ENCODE results near the gene MAP3K20.

MAP3K20 gene

DNA sequence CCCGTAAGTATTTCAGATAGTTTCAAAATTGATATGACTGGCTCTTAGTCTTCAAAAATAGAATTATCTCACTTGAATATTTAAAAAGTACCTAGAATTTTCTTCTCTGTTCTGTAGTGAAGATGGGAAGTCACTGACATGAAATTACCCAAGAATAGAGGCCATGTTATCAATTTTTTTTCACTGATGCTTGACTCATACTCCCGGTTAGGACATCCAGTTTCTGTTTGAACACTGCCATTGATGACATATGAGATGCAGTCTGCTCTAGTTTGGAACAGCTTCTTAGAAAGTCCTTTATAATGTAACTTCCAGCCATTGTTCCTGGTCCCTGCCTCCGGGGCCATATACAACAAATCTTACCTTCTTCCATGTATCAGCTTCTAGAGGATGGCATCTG, 26.0 kb downstream of the MAP3K20 start:
- no peak overlapping the region for H3K27ac ChIP-seq (ENCODE audit: low read length)
- H3K27me3 ChIP-seq (ENCODE audit: control insufficient read depth in 1 of 2, insufficient read depth in 2 of 2, low read length in 2 of 2): no peaks in the 10 kb centered on the region
- H3K9ac ChIP-seq (ENCODE audit: low read length in 2 of 2): no peak overlapping the region
- no peaks in the 10 kb centered on the region for H3K9me3 ChIP-seq (ENCODE audit: control insufficient read depth in 2 of 2, low read length in 2 of 2)
- H3K36me3 ChIP-seq (ENCODE audit: control insufficient read depth in 2 of 2, insufficient read depth in 2 of 2, low read length in 2 of 2): peaks cover 0 to 2% of the 10 kb centered on the region in 2 donors
- H3K4me1 ChIP-seq (ENCODE audit: control insufficient read depth, insufficient read depth, low read length): peaks cover 10% of the 10 kb centered on the region
- H3K4me3 ChIP-seq (ENCODE audit: low read length in 2 of 2): peak overlapping the region; percentile 3 to 9

GRCh38 chr2:173104156-173104555, 28.5 kb downstream of the MAP3K20 start:
- Histone ChIP-seq H3K27ac (ENCODE audit: low read length) (no peak overlapping the region), H3K4me3 (ENCODE audit: low read length in 2 of 2) (no peak overlapping the region), H3K9ac (ENCODE audit: low read length in 2 of 2) (no peak overlapping the region), H3K9me3 (ENCODE audit: control insufficient read depth in 2 of 2, low read length in 2 of 2) (no peaks in the 10 kb centered on the region), H3K36me3 (ENCODE audit: control insufficient read depth in 2 of 2, insufficient read depth in 2 of 2, low read length in 2 of 2) (no peaks in the 10 kb centered on the region), H3K27me3 (ENCODE audit: control insufficient read depth in 1 of 2, insufficient read depth in 2 of 2, low read length in 2 of 2) (no peaks in the 10 kb centered on the region), H3K4me1 (ENCODE audit: control insufficient read depth, insufficient read depth, low read length) (peaks cover 11% of the 10 kb centered on the region)

DNA sequence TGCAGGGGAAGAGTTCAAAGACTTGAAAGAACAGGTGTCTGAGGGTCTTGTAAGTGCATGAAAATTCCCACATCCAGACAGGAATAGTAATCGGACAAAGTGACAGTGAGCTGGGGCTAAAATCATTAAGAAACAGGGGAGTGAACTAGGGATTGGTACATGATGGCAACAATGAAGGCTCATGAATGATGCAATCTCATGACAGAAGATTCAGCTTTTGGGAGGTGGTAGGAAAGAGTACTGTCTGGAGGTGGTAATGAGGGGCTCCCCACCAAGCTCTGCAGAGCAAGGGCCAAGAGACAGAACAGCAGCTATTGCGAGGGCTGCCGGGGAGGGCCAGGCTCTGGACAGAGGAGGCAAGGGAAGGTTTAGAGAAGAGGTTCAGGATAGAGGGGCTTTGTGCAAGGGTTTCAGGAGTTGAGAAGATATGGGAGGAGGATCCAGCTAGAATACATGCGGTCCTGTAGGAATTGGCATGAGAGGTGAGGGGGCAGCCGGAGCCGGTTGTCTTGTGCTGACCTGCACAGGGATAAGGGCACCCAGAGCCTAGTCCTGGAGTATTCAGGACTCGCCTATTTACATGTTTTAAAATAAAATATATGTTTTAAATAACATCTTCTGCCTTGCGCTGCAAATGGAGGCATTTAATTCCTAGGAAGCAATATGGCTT, 31.4 kb downstream of the MAP3K20 start:
- no peaks in the 10 kb centered on the region for H3K36me3 ChIP-seq (ENCODE audit: control insufficient read depth in 2 of 2, insufficient read depth in 2 of 2, low read length in 2 of 2)
- no peak overlapping the region for H3K4me3 ChIP-seq (ENCODE audit: low read length in 2 of 2)
- H3K27ac ChIP-seq (ENCODE audit: low read length): peak overlapping the region; percentile 19
- H3K9me3 ChIP-seq (ENCODE audit: control insufficient read depth in 2 of 2, low read length in 2 of 2): no peaks in the 10 kb centered on the region
- no peaks in the 10 kb centered on the region for H3K27me3 ChIP-seq (ENCODE audit: control insufficient read depth in 1 of 2, insufficient read depth in 2 of 2, low read length in 2 of 2)
- H3K4me1 ChIP-seq (ENCODE audit: control insufficient read depth, insufficient read depth, low read length): peaks cover 5% of the 10 kb centered on the region
- no peak overlapping the region for H3K9ac ChIP-seq (ENCODE audit: low read length in 2 of 2)

DNA sequence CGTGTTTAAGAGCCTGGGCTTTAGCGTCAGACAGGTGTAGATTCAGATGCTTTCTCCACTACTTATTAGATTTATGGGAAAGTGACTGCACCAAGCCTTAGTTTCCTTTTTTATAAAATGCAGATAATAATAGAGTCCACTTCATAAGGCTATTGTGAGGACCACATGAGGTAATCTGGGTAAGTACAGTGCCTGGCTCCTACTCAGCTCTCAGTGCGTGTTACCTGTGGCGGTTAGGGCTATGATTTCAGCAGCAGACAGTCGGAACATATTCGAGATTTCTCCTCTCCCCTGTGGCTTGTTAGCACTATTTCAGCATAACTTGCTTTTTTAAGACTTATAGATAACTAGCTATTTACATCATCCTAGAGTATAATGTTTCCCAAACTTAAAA, 32.0 kb downstream of the MAP3K20 start:
- Histone ChIP-seq H3K9me3 (ENCODE audit: control insufficient read depth in 2 of 2, low read length in 2 of 2) (no peaks in the 10 kb centered on the region), H3K27ac (ENCODE audit: low read length) (no peak overlapping the region), H3K4me3 (ENCODE audit: low read length in 2 of 2) (no peak overlapping the region), H3K4me1 (ENCODE audit: control insufficient read depth, insufficient read depth, low read length) (peaks cover 5% of the 10 kb centered on the region), H3K36me3 (ENCODE audit: control insufficient read depth in 2 of 2, insufficient read depth in 2 of 2, low read length in 2 of 2) (no peaks in the 10 kb centered on the region), H3K27me3 (ENCODE audit: control insufficient read depth in 1 of 2, insufficient read depth in 2 of 2, low read length in 2 of 2) (no peaks in the 10 kb centered on the region), H3K9ac (ENCODE audit: low read length in 2 of 2) (no peak overlapping the region)

DNA sequence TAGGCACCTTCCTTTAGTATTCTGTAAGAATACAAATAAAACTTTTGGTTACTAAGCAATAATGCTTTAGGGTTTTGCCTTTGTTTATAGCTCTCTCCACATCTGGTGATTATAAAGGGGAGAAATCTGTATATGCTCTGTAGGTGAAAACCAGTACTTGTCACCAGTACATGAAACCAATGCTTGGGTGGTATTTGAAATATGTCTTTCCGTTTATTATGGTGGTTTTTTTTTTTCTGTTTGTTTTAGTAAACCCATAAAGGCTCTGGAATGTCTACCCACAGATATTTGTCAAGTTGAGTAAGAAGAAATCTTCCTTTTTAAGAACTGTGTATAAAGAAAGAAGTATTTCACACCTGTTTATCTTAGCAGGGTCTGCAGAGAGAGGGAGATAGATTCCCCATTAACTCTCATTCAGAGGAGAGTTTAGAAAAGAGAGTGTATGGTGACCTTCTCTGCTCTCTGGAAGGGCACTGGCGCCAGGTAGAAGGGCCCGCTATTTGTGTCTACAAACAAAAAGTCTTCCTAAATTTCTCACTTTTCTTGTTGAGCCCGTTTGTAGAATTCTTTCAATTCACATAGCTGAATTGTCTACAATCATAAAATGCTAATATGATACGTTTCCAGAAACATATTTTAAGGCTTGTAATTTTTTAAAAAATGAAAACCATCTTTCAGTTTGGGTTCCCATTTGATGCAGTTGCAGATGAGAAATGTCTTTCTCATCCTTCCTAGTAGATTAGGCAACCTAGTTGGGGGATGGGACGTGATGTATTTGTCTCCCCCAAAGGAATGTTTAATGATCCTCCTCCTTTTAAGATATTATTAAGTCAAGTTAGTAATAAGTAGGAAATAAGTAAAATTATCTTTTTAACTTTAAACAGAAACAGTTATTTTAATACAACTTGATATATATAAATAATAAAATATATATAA, 33.9 kb downstream of the MAP3K20 start:
- Histone ChIP-seq H3K9me3 (ENCODE audit: control insufficient read depth in 2 of 2, low read length in 2 of 2) (no peaks in the 10 kb centered on the region), H3K4me3 (ENCODE audit: low read length in 2 of 2) (no peak overlapping the region), H3K9ac (ENCODE audit: low read length in 2 of 2) (peak overlapping the region in 1 of 2 donors; percentile 27), H3K36me3 (ENCODE audit: control insufficient read depth in 2 of 2, insufficient read depth in 2 of 2, low read length in 2 of 2) (no peaks in the 10 kb centered on the region), H3K27me3 (ENCODE audit: control insufficient read depth in 1 of 2, insufficient read depth in 2 of 2, low read length in 2 of 2) (no peaks in the 10 kb centered on the region), H3K4me1 (ENCODE audit: control insufficient read depth, insufficient read depth, low read length) (peaks cover 5% of the 10 kb centered on the region), H3K27ac (ENCODE audit: low read length) (peak overlapping the region; percentile 19)

GRCh38 chr2:173117678-173118077, 42.0 kb downstream of the MAP3K20 start:
- peaks cover 14% of the 10 kb centered on the region for H3K4me1 ChIP-seq (ENCODE audit: control insufficient read depth, insufficient read depth, low read length)
- no peak overlapping the region for H3K9ac ChIP-seq (ENCODE audit: low read length in 2 of 2)
- H3K27ac ChIP-seq (ENCODE audit: low read length): no peak overlapping the region
- no peaks in the 10 kb centered on the region for H3K9me3 ChIP-seq (ENCODE audit: control insufficient read depth in 2 of 2, low read length in 2 of 2)
- no peak overlapping the region for H3K4me3 ChIP-seq (ENCODE audit: low read length in 2 of 2)
- no peaks in the 10 kb centered on the region for H3K27me3 ChIP-seq (ENCODE audit: control insufficient read depth in 1 of 2, insufficient read depth in 2 of 2, low read length in 2 of 2)
- no peaks in the 10 kb centered on the region for H3K36me3 ChIP-seq (ENCODE audit: control insufficient read depth in 2 of 2, insufficient read depth in 2 of 2, low read length in 2 of 2)

- Histone ChIP-seq H3K27ac (ENCODE audit: low read length) (no peak overlapping the region), H3K4me3 (ENCODE audit: low read length in 2 of 2) (no peak overlapping the region), H3K4me1 (ENCODE audit: control insufficient read depth, insufficient read depth, low read length) (peaks cover 14% of the 10 kb centered on the region), H3K9me3 (ENCODE audit: control insufficient read depth in 2 of 2, low read length in 2 of 2) (no peaks in the 10 kb centered on the region), H3K9ac (ENCODE audit: low read length in 2 of 2) (no peak overlapping the region), H3K27me3 (ENCODE audit: control insufficient read depth in 1 of 2, insufficient read depth in 2 of 2, low read length in 2 of 2) (no peaks in the 10 kb centered on the region), H3K36me3 (ENCODE audit: control insufficient read depth in 2 of 2, insufficient read depth in 2 of 2, low read length in 2 of 2) (peaks cover 0 to 2% of the 10 kb centered on the region in 2 donors)
These were observed 42.7 kb downstream of the MAP3K20 start for GRCh38 chr2:173118395-173118794.

GRCh38 chr2:173119069-173119807, 43.6 kb downstream of the MAP3K20 start:
- Histone ChIP-seq H3K36me3 (ENCODE audit: control insufficient read depth in 2 of 2, insufficient read depth in 2 of 2, low read length in 2 of 2) (peaks cover 0 to 2% of the 10 kb centered on the region in 2 donors), H3K27me3 (ENCODE audit: control insufficient read depth in 1 of 2, insufficient read depth in 2 of 2, low read length in 2 of 2) (no peaks in the 10 kb centered on the region), H3K9me3 (ENCODE audit: control insufficient read depth in 2 of 2, low read length in 2 of 2) (no peaks in the 10 kb centered on the region), H3K27ac (ENCODE audit: low read length) (peak overlapping the region; percentile 46), H3K4me3 (ENCODE audit: low read length in 2 of 2) (peak overlapping the region in 1 of 2 donors; percentile 35), H3K9ac (ENCODE audit: low read length in 2 of 2) (no peak overlapping the region), H3K4me1 (ENCODE audit: control insufficient read depth, insufficient read depth, low read length) (peaks cover 14% of the 10 kb centered on the region)

DNA sequence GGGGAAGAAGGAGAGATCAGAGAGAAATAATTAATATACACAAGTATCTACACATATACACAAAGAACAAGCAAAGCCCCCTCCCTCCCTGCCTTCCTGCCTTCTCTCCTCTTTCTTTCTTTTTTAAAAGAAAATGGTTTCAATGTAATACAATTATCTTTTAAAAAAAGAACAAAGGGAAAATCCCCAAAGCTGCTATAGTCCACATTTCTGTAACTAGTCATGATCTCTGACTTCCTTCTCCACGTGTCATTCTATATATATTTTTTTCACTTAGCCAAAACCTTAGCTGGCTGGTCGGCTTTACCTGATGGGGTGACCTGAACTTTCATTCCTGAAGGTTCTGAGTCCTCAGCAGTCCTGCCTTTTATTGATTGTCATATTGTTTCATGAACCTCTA, 44.3 kb downstream of the MAP3K20 start:
- H3K4me3 ChIP-seq (ENCODE audit: low read length in 2 of 2): no peak overlapping the region
- no peak overlapping the region for H3K9ac ChIP-seq (ENCODE audit: low read length in 2 of 2)
- H3K9me3 ChIP-seq (ENCODE audit: control insufficient read depth in 2 of 2, low read length in 2 of 2): no peaks in the 10 kb centered on the region
- H3K27me3 ChIP-seq (ENCODE audit: control insufficient read depth in 1 of 2, insufficient read depth in 2 of 2, low read length in 2 of 2): no peaks in the 10 kb centered on the region
- H3K4me1 ChIP-seq (ENCODE audit: control insufficient read depth, insufficient read depth, low read length): peaks cover 19% of the 10 kb centered on the region
- peaks cover 0 to 2% of the 10 kb centered on the region in 2 donors for H3K36me3 ChIP-seq (ENCODE audit: control insufficient read depth in 2 of 2, insufficient read depth in 2 of 2, low read length in 2 of 2)
- H3K27ac ChIP-seq (ENCODE audit: low read length): peak overlapping the region; percentile 46

GRCh38 chr2:173122936-173123335, 47.3 kb downstream of the MAP3K20 start:
- Histone ChIP-seq H3K4me1 (ENCODE audit: control insufficient read depth, insufficient read depth, low read length) (peaks cover 19% of the 10 kb centered on the region), H3K9me3 (ENCODE audit: control insufficient read depth in 2 of 2, low read length in 2 of 2) (no peaks in the 10 kb centered on the region), H3K36me3 (ENCODE audit: control insufficient read depth in 2 of 2, insufficient read depth in 2 of 2, low read length in 2 of 2) (peaks cover 0 to 2% of the 10 kb centered on the region in 2 donors), H3K4me3 (ENCODE audit: low read length in 2 of 2) (no peak overlapping the region), H3K27ac (ENCODE audit: low read length) (no peak overlapping the region), H3K27me3 (ENCODE audit: control insufficient read depth in 1 of 2, insufficient read depth in 2 of 2, low read length in 2 of 2) (no peaks in the 10 kb centered on the region), H3K9ac (ENCODE audit: low read length in 2 of 2) (no peak overlapping the region)

Data from stomach smooth muscle (tissue), 2 donors.